Lower leg skin (tissue), 3 donors: ENCODE data around the gene CAMK2A.

Experiments
- CTCF ChIP-seq, 3 donors: fragments of 450-650 bp; IDR thresholded peaks; one replicate each; pipeline ENCODE4 v1.5.1; 2016; ENCODE audit warnings: antibody characterized with exemption in 3 of 3, mild to moderate bottlenecking in 3 of 3, moderate library complexity in 2 of 3
- POLR2A ChIP-seq, 2 donors: fragments of 450-650 bp; IDR thresholded peaks; one replicate each; pipeline ENCODE4 v1.6.1; 2016 to 2017; ENCODE audit warnings: antibody characterized with exemption in 2 of 2, mild to moderate bottlenecking in 1 of 2, moderate library complexity in 1 of 2

- no peak for TF ChIP-seq CTCF (IDR thresholded peaks at IDR 0.05)
- no peak for TF ChIP-seq POLR2A (IDR thresholded peaks at IDR 0.05)
Observed at GRCh38 chr5:150227036-150227435, 62.5 kb downstream of the CAMK2A start.
